ENCODE measurements around the gene PCNX1. TPM values are rescaled to one million over a fixed set of nuclear protein-coding genes. Genes with fewer than 3 reads are reported as not detected.
"Not testable (repeated sequence)": the region's sequence is repeated elsewhere in the genome, so short reads cannot be mapped to it uniquely, and the experiment has no call there.

Gene PCNX1
- 10 to 100 TPM; 32.7 to 42.6 TPM for total RNA-seq

GRCh38 chr14:70907176-70907995 lies at the start of gene PCNX1:
Gene PCNX1, plus strand, starts transcription at chr14:70907459. Its CDS starts 392 bp downstream, at chr14:70907851.
- intact Hi-C loops (cut with micrococcal nuclease), result loop anchor here (5.0 kb wide), 2 partner anchors 50 to 65 kb away; no protein-coding TSS in a partner anchor
- Mint-ChIP-seq H3K4me3 (peak within 1 kb of the TSS; percentile 97), H3K27ac (peak within 1 kb of the TSS; percentile 92), H3K9me3 (no peaks in the 10 kb centered on the region), H3K36me3 (ENCODE audit: low read depth) (peaks cover 13% of the 10 kb centered on the region), H3K4me1 (ENCODE audit: low read depth) (peaks cover 64% of the 10 kb centered on the region), H3K27me3 (no peaks in the 10 kb centered on the region)
- peak; percentile 80 for ATAC-seq
- peak; percentile 76 for TF ChIP-seq CTCF (IDR thresholded peaks at IDR 0.05)
- DNase-seq, result peak; percentile 90
- CTCF ChIA-PET, result interaction anchor here (0.6 to 4.4 kb wide), 33 partner anchors 8 to 504 kb away, joined by 3 to 98 read pairs (median 5); partner anchors contain the start of gene MAP3K9
- POLR2A ChIA-PET, result interaction anchor here (0.7 to 12.3 kb wide), 18 partner anchors 10 to 99 kb away, joined by 3 to 163 read pairs (median 4); no protein-coding TSS in a partner anchor

GRCh38 chr14:70857496-70857890 lies 49.8 kb upstream of the PCNX1 start:
- ATAC-seq (no peak), DNase-seq (no peak)
- intact Hi-C loops (cut with micrococcal nuclease), result no loop called here
- TF ChIP-seq CTCF (IDR thresholded peaks at IDR 0.05), result no peak
- no peaks in the 10 kb centered on the region for H3K9me3 Mint-ChIP-seq
- CTCF ChIA-PET, result no interaction called here
- no peaks in the 10 kb centered on the region for H3K36me3 Mint-ChIP-seq (ENCODE audit: low read depth)
- POLR2A ChIA-PET, result no interaction called here
- H3K4me1 Mint-ChIP-seq (ENCODE audit: low read depth), result peaks cover 5% of the 10 kb centered on the region
- H3K4me3 Mint-ChIP-seq, result no peak overlapping the region
- no peaks in the 10 kb centered on the region for H3K27me3 Mint-ChIP-seq
- H3K27ac Mint-ChIP-seq, result no peak overlapping the region

DNA sequence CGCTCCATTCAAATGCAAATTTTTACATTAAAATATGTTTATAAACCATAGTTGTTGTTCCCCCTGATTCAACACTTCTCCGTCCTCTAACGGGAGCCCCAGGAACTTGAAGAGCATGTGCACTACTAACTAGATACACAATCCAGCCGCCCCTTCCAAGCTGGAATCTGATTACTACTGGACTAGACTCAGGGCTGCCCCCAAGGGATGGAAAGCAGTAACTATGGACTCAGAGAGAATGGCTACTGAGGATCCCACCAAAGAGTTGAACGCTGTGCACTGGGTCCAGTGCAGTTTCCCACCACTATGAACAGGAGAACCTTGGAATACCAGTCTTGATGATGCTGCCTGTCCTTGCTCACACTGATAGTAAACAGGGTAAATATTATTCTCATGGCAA lies 48.6 kb upstream of the PCNX1 start:
- ChIA-PET CTCF (no interaction called here), POLR2A (no interaction called here)
- no peak for ATAC-seq
- Mint-ChIP-seq H3K9me3 (no peaks in the 10 kb centered on the region), H3K4me3 (no peak overlapping the region), H3K27me3 (no peaks in the 10 kb centered on the region), H3K27ac (no peak overlapping the region), H3K4me1 (ENCODE audit: low read depth) (peaks cover 5% of the 10 kb centered on the region), H3K36me3 (ENCODE audit: low read depth) (no peaks in the 10 kb centered on the region)
- intact Hi-C loops (cut with micrococcal nuclease), result no loop called here
- DNase-seq, result no peak
- no peak for TF ChIP-seq CTCF (IDR thresholded peaks at IDR 0.05)

GRCh38 chr14:70866992-70867391 lies 40.3 kb upstream of the PCNX1 start:
- ATAC-seq; H3K4me1 Mint-ChIP-seq (ENCODE audit: low read depth); intact Hi-C loops (cut with micrococcal nuclease); DNase-seq; H3K27ac Mint-ChIP-seq; H3K27me3 Mint-ChIP-seq; H3K4me3 Mint-ChIP-seq: not testable (repeated sequence)
- ChIA-PET CTCF (interaction anchor here (1.6 kb wide), 3 partner anchors 18 to 106 kb away, joined by 3 to 6 read pairs (median 4); no protein-coding TSS in a partner anchor), POLR2A (interaction anchor here (1.3 kb wide), 1 partner anchor 39 kb away, joined by 4 read pairs; no protein-coding TSS in a partner anchor)
- H3K36me3 Mint-ChIP-seq (ENCODE audit: low read depth), result peaks cover 14% of the 10 kb centered on the region
- peaks cover 23% of the 10 kb centered on the region for H3K9me3 Mint-ChIP-seq

DNA sequence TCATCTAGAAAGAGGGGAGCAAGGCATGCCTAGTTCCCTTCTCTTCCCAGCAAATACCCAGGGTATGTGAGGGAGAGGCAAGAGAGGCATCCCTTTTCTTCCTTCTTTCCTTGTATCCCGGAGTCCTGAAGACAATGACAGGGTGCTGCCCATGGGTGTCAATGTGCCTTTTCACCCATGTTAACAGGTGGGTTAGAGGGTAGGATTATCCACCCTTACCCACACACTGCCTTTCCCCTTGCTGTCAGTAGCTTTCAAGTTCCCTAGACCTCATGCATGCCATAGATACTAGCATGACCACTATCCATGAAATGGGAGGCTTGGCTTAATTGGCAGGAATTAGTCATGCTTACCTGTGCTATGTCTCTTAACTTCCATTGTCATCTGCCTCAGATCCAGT lies 36.3 kb upstream of the PCNX1 start:
- POLR2A ChIA-PET, result interaction anchor here (1.8 to 3.1 kb wide), 2 partner anchors 12 to 14 kb away, joined by 6 to 13 read pairs; no protein-coding TSS in a partner anchor

More for the DNA sequence above, 36.3 kb upstream of the PCNX1 start:
- no peak overlapping the region for H3K27ac Mint-ChIP-seq
- intact Hi-C loops (cut with micrococcal nuclease), result no loop called here
- peaks cover 19% of the 10 kb centered on the region for H3K4me1 Mint-ChIP-seq (ENCODE audit: low read depth)
- H3K4me3 Mint-ChIP-seq, result no peak overlapping the region
- TF ChIP-seq CTCF (IDR thresholded peaks at IDR 0.05), result no peak
- peaks cover 14% of the 10 kb centered on the region for H3K36me3 Mint-ChIP-seq (ENCODE audit: low read depth)
- DNase-seq, result no peak
- CTCF ChIA-PET, result interaction anchor here (1.1 to 3.4 kb wide), 3 partner anchors 35 to 101 kb away, joined by 3 to 13 read pairs (median 10); partner anchors contain the start of gene PCNX1
- ATAC-seq, result no peak
- no peaks in the 10 kb centered on the region for H3K27me3 Mint-ChIP-seq
- peaks cover 23% of the 10 kb centered on the region for H3K9me3 Mint-ChIP-seq

Measured in activated CD8-positive, alpha-beta T cell treated with anti-CD3 and anti-CD28 coated beads for 36 hours (primary cell).